ENCODE results near the gene TAS2R9.
"Not testable (repeated sequence)": the region's sequence is repeated elsewhere in the genome, so short reads cannot be mapped to it uniquely, and the experiment has no call there.

TAS2R9 gene, protein sequence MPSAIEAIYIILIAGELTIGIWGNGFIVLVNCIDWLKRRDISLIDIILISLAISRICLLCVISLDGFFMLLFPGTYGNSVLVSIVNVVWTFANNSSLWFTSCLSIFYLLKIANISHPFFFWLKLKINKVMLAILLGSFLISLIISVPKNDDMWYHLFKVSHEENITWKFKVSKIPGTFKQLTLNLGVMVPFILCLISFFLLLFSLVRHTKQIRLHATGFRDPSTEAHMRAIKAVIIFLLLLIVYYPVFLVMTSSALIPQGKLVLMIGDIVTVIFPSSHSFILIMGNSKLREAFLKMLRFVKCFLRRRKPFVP

DNA sequence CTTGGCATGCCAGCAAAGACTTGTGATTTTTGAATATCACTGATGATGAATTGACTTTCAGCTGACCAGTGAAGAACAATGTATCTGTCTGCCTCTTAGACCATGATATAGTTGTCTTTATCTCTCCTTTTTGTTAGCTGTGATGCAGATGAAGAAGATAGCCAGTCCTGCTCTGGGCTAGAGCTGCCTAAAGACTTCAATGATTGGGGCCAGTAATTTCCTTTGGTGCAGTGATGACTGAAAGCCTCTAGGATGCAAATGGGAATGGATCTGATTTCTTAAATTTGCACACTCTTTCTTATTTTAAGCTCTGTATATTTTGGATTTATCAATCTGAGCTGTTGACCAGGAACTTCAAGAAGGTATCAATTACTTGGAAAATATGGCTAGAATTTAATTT is at the start of gene TAS2R9:
TSS of gene TAS2R9 (minus strand) at position 101 of the 400 bp plus-strand sequence. CDS start at position 8, 93 bp downstream.
- DNase-seq (ENCODE audit: low read depth), result no peak

DNA sequence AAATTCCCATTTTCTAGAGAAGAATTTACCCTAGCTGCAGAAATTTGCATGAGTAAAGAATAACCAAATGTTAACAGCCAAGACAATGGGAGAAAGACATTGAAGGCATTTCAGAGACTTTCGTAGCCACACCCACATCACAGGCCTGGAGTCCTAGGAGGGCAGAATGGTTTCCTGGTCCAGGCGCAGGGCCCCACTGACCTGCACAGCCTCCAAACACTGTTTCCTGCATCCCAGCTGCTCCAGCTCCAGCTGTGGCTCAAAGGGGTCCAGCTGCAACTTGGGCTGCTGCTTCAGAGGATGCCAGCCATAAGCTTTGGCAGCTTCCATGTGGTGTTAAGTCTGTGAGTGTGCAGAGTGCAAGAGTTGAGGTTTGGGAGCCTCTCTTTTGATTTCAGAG is 45.8 kb upstream of the TAS2R9 start:
- no peak for DNase-seq (ENCODE audit: low read depth)

DNA sequence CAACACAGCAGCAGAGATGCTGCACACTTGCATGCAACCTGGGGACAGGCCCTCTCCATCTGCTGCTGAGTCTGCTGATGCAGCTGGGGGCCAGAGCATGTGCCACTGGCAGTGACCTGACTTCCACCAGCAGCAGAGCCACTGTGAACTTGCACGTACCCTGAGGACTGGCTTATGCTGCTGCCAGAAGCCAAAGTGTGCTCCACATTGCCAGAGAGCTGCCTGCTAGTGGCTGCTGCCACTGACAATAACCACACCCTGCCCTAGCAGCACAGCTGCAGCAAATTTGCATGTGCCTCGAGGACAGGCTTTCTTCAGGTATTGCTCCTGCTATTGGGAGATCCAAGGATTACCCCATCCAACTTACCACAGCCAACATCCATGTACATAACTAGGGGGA is 43.8 kb upstream of the TAS2R9 start:
- no peak for DNase-seq (ENCODE audit: low read depth)

DNA sequence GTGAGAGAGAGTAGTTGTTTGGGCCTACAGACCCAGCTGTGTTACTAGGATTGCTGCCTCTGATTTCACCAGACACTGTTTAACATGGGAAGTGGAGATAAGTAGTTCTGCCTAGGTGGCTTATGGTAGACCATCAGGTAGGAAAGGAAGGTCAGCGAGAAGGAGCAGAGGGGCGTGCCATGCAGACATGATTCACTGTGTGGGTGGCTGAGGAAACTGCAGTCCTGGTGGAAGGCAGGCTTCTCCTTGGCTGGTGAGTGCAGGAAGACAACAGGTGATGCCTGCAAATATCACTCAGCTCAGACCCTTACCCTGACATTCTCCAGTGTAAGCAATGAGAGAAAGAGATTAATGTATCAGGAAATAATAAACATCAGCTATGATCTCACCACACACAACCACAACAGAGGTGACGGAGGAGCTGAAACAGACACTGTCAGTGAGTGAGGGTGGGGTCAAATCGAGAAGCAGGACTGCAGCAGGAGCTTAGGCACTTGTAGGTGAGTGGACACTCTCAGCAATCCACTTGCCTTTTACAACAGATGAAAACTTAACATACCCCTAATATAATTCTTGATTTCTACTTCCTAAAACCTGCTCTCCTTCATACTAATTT is 41.4 kb upstream of the TAS2R9 start:
- no peak for DNase-seq (ENCODE audit: low read depth)

DNA sequence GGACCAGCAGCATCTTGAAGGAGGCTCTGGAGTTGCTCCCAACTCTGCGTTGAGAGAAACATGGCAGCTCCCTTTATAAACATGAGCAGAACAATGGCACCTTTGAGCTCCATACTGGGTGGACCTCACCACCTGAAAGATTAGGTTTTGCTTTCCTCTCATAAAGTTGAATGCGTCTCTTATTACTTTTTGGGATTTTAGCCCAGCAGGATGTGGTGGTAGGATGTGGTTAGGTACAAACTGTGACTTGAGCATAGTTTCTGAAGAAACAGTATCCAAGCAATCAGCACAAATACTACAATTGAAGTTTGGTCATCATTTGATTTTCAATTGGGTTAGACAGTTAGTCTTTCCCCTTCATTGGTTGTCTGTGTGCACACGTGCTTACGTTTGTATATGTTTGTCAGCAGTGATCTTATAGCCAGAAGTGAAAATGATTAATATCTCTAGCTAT is 39.5 kb upstream of the TAS2R9 start, which contains the start of gene PRR4:
TSS of gene PRR4 (minus strand) at position 51 of the 454 bp plus-strand sequence. CDS start at position 13, 38 bp downstream.
- DNase-seq (ENCODE audit: low read depth), result no peak

DNA sequence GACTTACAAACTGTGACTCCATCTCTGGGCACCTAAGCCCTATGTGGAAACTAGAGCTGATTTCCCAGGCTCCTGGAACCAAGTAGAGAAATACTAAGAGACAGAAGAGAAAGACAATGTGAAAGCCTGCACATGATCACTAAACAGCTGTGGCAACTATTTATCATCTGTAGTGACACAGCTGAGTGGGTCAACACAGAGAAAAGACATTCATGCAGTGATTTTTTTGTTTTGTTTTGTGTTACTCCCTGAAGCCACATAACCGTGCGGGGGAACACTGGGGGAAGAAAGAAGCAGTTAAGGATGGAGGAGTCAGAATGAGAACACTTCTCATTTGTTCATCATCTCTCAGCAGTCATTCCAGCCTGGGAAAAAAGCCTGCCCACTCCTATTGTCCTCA is 37.8 kb upstream of the TAS2R9 start:
- no peak for DNase-seq (ENCODE audit: low read depth)

DNA sequence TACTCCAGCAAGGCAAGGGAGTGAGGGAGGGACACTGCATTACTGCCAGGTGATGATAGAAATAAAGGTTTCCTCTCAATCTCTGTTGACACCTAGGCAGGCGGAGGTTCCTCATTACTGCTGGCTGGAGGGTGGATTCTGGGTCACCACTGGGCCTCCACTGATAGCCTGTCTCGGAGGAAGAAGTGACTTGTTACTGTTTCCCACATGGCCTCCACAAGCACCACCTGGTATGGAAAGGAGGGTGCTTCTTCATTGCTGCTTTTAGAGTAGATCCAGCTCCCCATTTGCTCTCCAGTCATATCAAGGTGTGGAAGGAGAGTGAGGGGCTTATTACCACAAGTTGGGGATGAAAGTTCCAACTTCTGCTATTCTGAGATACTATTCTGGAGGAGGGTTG is 32.9 kb upstream of the TAS2R9 start:
- DNase-seq (ENCODE audit: low read depth), result no peak

DNA sequence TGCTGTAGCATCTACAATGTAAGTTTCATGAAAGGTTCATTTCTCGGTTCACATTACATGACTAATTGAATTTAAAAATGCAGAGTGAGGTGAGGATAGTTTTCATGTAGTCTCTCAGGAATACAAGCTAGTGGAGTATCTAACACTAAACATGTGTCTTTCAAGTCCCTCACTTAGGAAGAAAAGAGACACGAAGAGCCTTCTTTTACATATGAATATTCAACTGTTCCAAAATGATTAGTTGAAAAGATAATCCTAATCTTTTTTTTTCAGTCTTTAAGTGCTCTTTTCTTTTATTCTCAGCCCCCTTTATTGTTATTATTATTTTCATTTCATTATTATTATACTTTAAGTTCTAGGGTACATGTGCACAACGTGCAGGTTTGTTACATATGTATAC is 28.5 kb upstream of the TAS2R9 start:
- DNase-seq (ENCODE audit: low read depth), result no peak

DNA sequence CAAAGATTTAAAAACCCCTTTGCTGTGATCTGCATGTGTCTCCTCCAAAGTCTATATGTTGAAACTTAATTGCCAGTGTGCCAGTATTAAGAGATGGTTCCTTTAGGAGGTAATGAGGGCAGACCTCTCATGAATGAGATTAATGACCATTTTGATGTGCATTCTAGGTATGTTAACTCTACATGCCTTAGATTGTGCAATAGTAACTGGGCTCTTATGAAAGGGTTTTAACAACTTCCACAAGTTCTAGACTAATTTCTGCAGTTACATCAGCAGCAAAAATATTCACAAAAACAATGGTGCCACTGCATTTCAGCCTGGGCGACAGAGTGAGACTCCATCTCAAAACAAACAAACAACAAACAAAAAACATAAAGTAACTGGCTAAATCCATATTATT is 20.0 kb upstream of the TAS2R9 start:
- DNase-seq (ENCODE audit: low read depth), result no peak

DNA sequence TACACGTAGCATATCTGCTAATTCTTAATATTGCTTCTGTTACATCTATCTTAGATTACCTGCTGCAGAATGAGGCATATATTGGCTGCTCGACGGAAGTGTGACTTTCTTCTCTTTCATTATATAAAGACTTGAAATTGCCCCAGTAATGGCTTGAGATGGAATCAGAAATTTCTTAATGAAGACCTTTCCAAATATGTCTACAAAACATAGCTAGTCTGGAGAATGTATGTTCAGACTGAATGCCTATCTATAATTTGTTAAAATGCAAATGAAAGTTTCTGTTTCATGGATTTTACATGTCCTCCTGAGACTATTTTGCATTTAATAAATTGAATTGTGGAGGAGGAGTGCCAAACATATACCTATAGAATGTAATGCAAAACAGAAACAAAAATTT is 16.3 kb upstream of the TAS2R9 start, which contains the start of gene TAS2R10:
TSS of gene TAS2R10 (minus strand) at position 101 of the 400 bp plus-strand sequence. CDS start at position 12, 89 bp downstream.
- DNase-seq (ENCODE audit: low read depth), result no peak

DNA sequence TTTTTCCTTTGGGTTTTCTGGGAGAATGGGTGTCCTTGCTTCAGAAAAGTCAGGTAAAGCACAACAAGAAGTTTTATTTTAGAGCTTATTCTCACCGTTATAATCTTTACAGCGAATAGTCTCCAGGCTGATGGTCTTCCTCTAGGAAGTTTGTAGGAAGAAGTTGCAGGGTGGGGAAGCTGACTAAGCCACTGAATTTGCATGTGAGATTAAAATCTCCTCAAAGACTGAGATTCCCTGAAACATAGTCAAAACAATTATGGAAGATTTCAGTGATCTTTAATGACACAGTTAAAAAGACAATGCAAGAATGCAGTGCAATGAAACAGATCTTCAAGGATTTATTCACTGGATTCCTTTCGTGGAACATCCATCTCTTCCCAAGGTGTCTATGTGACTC is 15.0 kb upstream of the TAS2R9 start:
- DNase-seq (ENCODE audit: low read depth), result no peak

DNA sequence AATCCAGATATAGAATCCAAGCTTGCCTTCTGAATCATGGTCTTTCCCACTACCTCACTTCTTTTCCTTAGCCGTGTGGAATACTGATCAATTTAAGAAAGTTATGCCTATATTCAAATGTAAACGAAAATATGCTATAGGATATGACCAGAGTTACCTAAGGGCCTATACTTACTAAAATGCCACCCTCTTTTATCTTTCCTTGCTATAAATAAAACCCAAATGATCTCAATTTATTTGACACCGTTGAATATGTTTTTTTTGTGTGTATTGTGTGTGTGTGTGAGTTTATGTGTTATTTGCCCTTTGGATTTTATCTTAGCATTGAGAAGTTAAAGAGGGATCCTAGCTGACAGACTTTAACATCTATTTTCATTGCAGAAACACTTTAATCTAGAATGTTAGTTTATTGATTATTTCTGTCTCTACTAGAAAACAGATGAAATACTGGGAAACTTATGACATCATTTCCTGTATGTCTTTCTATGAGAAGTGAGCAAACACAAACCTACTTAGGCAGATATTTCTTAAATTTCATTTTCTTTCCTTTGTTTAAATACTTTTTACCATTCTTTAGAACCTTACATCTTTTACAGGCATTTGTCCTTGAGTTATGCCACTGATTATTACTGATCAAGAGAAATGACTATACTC is 2.0 kb upstream of the TAS2R9 start:
- no peak for DNase-seq (ENCODE audit: low read depth)

DNA sequence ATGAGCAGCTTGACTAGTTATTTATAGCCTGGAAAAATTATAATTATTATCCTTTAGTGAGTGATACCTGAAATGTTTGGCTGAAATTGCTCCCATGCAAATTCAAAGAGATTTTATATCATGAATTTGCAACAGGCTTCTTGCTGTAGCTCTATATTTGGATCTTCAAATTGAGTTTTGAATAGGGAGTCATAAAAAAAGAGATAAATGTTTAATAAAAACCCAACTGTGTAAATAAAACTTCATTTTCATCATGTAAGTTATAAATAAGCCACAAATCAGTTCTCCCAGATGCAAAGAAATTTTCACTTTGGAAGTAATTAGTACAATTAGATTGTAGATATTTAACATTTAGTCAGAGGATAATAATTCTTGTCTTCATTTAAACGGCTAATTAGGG is 2.8 kb downstream of the TAS2R9 start, which contains the start of gene TAS2R8:
TSS of gene TAS2R8 (minus strand) at position 101 of the 400 bp plus-strand sequence. CDS start 306 bp downstream, outside the sequence.
- no peak for DNase-seq (ENCODE audit: low read depth)

DNA sequence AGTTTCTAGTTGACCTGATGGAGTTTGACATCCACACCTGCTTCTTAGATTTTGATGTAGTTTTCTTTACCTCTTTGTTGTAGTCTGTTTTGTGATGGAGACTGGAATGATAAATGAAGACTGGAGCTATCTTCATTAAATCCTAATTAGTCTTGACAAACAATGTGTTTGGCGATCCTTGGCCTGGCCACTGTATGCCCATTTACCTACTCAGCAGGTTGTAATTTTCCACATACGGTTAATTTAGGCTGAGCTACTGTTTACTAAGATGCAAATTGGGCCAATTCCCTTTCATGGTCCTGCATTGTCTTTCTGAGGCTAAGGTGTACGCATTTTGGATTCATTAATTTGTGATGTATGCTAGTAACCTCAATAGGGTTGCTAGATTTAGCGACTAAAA is 7.4 kb downstream of the TAS2R9 start, which contains the start of gene TAS2R7:
TSS of gene TAS2R7 (minus strand) at position 41 of the 400 bp plus-strand sequence. CDS start 57 bp downstream, outside the sequence.
- no peak for DNase-seq (ENCODE audit: low read depth)

DNA sequence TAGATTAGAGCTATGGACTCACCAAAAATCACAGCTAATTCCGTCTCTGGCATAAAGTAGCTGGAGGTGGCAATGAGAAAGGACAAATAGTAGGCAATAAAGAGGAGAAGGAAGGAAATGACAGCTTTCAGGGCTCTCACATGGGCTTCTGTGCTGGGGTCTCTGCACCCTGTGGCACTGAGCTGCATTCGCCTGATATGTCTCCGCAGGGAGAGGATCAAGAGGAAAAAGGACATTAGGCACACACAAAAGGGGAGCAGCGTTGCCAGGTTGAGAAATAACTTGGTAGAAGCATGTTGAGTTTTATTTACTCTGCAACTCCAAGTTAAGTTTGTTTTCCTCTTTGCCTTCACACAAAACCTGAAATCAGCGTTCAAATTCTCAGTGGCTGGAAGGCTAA is 8.2 kb downstream of the TAS2R9 start:
- DNase-seq (ENCODE audit: low read depth), result no peak

DNA sequence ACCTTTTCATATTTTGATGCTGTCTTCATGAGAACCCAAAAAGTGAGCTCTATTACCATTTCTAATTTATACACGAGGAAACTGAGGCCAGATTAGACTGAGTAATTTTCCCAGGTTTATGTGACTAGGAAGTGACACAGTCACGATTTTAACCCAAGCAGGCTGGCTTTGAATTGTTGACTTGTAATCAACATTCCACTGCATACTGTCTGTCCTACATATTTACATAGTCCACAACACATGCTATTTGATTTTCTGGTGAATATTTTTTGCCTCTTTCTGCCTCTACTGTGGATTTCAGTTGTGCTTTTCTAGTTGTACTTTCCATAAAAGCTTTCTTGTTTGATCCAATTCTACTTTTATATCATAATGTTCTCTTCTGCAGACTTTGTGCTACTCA is 15.7 kb downstream of the TAS2R9 start:
- no peak for DNase-seq (ENCODE audit: low read depth)

DNA sequence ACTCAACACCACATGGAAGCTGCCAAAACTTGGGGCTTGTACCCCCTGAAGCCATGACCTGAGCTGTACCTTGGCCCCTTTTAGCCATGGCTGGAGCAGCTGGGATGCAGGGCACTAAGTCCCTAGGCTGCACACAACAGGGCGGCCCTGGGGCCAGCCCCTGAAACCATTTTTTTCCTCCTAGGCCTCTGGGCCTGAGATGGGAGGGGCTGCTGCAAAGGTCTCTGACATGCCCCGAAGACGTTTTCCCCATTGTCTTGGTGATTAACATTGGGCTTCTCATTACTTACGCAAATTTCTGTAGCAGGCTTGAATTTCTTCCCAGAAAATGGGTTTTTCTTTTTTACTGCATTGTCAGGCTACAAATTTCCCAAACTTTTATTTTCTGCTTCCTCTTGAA is 18.2 kb downstream of the TAS2R9 start:
- DNase-seq (ENCODE audit: low read depth), result not testable (repeated sequence)

DNA sequence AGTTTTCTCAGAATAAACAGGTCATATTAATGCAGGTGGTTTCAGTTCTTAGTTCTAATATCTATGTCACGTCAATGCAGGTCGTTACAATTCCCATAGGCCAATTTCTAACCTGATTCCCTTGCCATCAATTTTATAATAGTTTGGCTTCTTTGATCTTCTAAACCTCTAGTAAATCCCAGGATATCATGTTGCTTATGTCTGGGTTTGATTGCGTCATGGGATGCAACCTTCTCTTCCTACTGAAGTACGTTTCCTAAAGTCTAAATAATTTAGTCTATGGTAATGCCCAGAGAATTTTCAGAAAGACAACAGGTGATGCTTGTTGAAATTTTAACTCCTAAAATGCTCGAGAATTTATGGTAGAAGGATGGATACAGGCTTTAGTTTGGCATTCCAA is 26.7 kb downstream of the TAS2R9 start:
- no peak for DNase-seq (ENCODE audit: low read depth)

DNA sequence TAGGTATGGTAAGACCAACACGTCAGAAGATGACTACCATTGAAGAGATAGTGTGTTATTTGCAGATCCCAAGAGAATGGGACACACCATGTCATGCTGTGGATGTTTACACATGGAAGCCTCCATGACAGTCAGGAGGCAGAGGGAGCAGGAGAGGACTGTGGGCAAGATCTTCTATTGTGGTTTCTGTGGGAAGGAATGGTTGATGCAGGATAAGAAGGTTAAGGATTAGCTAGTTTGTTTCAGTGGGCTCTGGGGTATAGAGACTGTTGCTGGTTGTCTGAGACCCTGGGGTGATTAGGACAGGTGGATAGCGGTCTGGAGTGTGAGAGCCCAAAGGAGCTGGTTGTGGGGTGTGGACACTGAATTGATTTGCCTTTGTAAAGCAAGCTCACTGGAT is 30.9 kb downstream of the TAS2R9 start:
- no peak for DNase-seq (ENCODE audit: low read depth)

DNA sequence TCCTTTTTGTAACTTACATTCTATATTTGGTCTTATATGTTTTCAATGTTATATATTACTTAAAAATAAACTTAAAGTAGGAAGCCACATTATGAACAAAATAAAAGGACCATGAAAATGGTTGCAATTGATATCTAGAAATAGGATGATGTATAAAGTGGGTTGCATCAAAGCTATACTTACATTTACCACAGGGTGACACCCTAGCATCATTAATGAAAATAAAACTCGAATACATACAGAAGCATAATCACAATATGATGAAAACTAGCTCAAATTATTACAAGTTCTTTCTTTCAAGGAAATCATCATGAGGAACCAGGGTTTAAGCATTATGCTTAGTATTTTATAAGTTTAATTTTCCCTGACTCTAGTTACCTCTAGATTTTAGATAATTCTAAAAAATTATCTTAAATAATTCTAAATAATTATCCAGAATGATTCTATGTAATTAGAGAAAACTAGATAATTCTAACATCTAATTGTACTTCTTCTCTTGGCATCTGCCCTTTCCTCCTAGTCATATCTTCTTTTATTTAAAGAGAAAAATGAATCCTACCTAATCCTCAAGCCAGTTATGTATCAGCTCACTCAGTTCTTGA is 38.7 kb downstream of the TAS2R9 start:
- peak; percentile 58 for DNase-seq (ENCODE audit: low read depth)

DNA sequence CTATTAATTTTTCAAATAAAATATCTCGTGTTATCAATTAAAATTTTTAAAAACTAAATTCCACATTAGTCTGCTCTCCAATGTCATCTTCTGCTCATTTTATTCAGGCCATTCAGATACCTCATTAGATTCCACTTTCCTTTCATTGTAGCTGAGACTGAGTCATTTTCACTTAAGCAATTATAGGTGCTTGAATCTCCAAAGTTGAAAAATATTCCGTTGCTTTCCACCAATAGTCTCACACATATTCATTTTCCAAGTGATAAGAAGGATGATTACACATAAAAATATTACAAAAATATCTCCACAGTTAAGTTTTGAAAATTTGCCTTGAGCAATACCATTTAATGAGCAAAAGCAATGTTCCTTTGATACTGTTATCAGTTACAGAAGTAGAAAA is 50.3 kb downstream of the TAS2R9 start:
- no peak for DNase-seq (ENCODE audit: low read depth)
